GM12864 (cell line): ENCODE results near the gene ARHGAP25.
A peak's percentile ranks its signal among the peaks of the same experiment; 100 is the strongest.

Experiments used
- DNase-seq: peaks from one replicate; pipeline ENCODE4 v3.0.0-alpha.2; 2011; ENCODE audit warnings: low read depth
- H3K4me3 ChIP-seq: 2 replicates; pipeline ENCODE4 v1.5.1; 2011; ENCODE audit warnings: mild to moderate bottlenecking, low read depth, low read length, control low read depth
- TF ChIP-seq, protein P1 (sequence below): IDR thresholded peaks from 2 replicates; pipeline ENCODE4 v1.5.1; 2011; ENCODE audit warnings: low read depth, mild to moderate bottlenecking, moderate library complexity, low read length, control low read depth, inconsistent platforms; ENCODE audit errors: missing control alignments

Gene ARHGAP25

DNA sequence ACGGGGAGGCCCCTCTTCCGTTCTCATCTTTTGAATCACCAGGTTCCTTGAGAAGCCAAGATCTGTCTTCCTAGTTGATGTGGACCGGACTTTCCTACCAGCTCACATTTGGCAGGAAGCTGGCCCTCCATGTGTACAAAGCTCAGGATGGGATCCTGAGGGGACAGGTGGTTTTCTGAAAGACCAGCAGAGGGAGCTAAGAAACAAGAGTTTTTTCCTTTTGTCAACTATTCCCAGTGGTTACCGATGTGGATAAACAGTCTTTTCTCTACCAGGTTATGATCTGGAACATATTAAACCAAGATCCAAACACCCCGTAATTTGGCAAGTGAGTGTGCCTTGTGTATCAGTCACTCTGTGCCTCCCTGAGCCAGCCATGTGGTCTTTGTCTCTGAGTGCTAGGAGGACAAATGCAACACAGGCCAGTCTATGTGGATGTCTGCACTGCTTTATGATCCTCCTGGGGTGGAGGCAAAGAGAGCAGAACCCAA, 25.1 kb upstream of the ARHGAP25 start:
- H3K4me3 ChIP-seq = no peak overlapping the region
- no peak for DNase-seq
- TF ChIP-seq, protein P1, sequence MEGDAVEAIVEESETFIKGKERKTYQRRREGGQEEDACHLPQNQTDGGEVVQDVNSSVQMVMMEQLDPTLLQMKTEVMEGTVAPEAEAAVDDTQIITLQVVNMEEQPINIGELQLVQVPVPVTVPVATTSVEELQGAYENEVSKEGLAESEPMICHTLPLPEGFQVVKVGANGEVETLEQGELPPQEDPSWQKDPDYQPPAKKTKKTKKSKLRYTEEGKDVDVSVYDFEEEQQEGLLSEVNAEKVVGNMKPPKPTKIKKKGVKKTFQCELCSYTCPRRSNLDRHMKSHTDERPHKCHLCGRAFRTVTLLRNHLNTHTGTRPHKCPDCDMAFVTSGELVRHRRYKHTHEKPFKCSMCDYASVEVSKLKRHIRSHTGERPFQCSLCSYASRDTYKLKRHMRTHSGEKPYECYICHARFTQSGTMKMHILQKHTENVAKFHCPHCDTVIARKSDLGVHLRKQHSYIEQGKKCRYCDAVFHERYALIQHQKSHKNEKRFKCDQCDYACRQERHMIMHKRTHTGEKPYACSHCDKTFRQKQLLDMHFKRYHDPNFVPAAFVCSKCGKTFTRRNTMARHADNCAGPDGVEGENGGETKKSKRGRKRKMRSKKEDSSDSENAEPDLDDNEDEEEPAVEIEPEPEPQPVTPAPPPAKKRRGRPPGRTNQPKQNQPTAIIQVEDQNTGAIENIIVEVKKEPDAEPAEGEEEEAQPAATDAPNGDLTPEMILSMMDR = peak; percentile 80

DNA sequence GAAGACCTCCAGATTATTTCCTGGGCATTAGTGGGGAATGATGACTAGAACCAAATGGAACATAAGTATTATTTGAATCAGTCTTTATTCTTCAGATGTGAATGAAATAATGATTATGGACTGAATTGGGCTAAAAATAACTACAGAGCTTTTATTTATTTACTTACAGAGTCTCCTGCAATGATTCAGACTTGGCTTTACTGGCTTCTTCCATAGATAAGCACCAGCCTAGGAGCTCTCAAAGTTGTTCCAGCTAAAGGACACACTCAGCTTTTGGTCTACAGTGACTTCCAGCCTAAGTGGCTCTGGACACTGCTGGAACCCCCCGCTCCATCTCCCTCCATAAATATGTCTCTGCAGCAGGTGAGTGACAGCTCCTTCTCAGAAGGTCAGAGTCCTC, 24.3 kb upstream of the ARHGAP25 start:
- TF ChIP-seq, protein P1 = no peak
- no peak overlapping the region for H3K4me3 ChIP-seq
- no peak for DNase-seq

DNA sequence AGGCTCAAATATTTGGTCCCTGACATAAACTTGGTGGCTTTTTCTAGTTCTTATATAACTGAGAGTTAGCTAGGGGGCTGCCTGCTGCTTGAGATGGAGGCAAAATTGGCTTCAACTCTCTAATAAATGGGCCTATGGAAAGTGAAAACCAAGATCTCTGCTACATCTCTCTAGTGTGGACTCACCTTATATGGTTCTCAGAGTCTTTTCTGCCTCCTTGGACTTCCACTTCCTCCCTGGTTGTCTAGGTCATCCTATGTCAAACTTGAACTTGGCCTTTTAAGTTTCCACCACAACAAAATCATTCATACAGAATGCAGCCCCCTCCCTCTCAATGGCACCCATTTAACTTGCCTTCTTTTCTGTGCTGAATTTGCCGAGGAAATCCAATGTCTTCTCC, 23.9 kb upstream of the ARHGAP25 start:
- DNase-seq = no peak
- TF ChIP-seq, protein P1 = no peak
- no peak overlapping the region for H3K4me3 ChIP-seq

DNA sequence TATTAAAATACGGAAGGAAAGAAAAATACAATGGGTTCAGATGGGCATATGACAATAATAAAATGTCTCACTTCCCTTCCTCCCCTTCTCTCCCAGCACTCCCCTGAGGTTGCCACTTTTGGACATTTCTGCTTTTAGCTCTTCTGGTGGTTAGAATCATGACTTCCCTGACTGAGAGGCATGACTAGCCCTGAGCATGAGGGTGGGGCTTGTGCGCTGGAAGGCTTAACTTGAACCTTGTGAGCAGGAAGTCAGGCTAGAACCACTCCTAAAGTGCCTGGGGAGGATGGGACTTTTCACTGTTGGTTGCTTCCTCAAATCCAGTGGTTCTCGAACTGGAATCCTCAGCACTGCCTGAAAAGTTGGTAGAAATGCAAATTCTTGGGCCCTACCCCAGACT, 19.7 kb upstream of the ARHGAP25 start:
- no peak overlapping the region for H3K4me3 ChIP-seq
- TF ChIP-seq, protein P1 = no peak
- DNase-seq = peak; percentile 88

DNA sequence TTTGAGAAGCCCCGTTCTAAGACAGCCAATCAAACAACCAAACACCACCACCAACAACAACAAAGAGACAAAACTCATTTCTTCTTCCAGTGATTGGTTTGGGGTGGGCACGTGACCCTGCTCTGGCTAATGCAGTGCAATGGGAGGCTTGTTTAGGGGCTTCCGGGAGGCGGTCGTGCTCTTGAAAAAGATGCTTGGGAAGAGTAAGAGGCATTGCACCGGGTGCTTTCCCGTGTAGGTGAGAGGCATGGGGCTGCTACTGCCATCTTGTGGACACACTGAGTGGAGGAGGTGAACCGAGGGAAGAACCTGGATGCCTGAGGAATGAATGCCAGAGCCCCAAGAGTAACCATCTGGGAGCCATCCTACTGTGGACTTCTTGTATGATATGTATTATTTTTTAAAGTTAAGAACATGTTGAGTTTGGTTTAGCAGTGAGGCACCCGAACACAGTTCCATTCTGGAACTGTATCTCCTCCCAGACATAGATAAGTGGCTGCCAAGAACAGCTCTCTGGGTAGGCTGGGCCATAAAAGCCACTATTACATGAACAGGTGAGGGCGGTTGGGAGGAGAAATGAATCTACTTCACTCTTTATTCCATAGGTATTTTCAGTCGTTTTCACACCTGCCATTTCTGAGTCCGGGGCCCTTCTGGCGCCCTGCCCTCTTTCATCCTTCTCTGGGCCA, 19.1 kb upstream of the ARHGAP25 start:
- DNase-seq = peak; percentile 81
- TF ChIP-seq, protein P1 = peak; percentile 87
- no peak overlapping the region for H3K4me3 ChIP-seq

DNA sequence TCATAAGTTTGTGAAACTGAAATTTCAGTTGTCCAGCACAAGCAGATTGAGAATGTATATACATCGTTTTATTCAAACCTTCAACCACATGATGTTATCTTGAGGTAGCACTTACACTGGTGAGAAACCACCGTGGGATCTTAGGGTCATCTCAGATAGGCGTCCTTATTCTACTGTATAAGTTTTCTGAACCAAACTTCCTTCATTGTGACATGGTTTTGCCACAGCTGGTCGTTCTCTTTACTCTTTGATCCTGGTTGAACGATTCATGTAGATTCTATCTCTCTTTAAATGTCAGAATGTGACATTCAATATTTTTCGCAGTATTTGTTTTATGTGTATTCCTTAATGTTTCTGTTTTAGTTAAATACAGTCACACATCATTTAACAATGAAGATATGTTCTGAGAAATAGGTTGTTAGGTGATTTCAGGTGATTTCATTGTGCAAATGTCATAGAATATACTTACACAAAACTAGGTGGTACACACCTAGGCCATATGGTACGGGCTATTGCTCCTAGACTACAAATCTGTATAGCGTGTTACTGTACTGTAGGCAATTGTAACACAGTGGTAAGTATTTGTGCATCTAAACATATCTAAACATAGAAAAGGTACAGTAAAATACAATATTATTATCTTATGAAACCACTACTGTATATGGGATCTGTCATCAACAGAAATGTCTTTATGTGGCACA, 17.9 kb upstream of the ARHGAP25 start:
- H3K4me3 ChIP-seq = no peak overlapping the region
- TF ChIP-seq, protein P1 = no peak
- no peak for DNase-seq
